Lower leg skin (tissue), 4 donors: Measurements from ENCODE around the gene SRD5A2. TPM values are rescaled to one million over a fixed set of nuclear protein-coding genes. Genes with fewer than 3 reads are reported as not detected.
"Not testable (repeated sequence)": the region's sequence is repeated elsewhere in the genome, so short reads cannot be mapped to it uniquely, and the experiment has no call there.

Source experiments
- DNase-seq, 2 donors: peaks; one replicate each; pipeline ENCODE4 v3.0.0-alpha.2; 2019; ENCODE audit warnings: low spot score in 2 of 2
- H3K4me3 ChIP-seq: fragments of 200-600 bp; sonication (generic); 2 replicates; pipeline ENCODE4 v1.5.1; 2017; ENCODE audit warnings: mild to moderate bottlenecking, low read depth; ENCODE audit not compliant: poor library complexity, severe bottlenecking
- POLR2A ChIP-seq, 2 donors: fragments of 450-650 bp; IDR thresholded peaks; one replicate each; pipeline ENCODE4 v1.6.1; 2016 to 2017; ENCODE audit warnings: antibody characterized with exemption in 2 of 2, mild to moderate bottlenecking in 1 of 2, moderate library complexity in 1 of 2
- WGBS, 2 donors: methylation state at CpG; one replicate each; pipeline ENCODE4 v1.1.5; 2018; 5-methylcytosine and 5-hydroxymethylcytosine counted together
- intact Hi-C: fragments of 100-400 bp; cut with DNase I; formaldehyde crosslinking; loops from one replicate; pipeline ENCODE4 v1.15.0; 2023; ENCODE audit warnings: low total_unique reads
- total RNA-seq, 4 donors: library from RNA; depleted of rRNA; stranded (reverse); fragments of >200 nt; gene quantifications; one replicate each; pipeline ENCODE4 v1.1.0, GENCODE V29; 2016
- TF ChIP-seq, protein P1 (sequence below), 3 donors: fragments of 450-650 bp; IDR thresholded peaks; one replicate each; pipeline ENCODE4 v1.5.1; 2016; ENCODE audit warnings: antibody characterized with exemption in 3 of 3, mild to moderate bottlenecking in 3 of 3, moderate library complexity in 2 of 3

The SRD5A2 gene
- total RNA-seq, 4 donors from 2014 or later: not detected

DNA sequence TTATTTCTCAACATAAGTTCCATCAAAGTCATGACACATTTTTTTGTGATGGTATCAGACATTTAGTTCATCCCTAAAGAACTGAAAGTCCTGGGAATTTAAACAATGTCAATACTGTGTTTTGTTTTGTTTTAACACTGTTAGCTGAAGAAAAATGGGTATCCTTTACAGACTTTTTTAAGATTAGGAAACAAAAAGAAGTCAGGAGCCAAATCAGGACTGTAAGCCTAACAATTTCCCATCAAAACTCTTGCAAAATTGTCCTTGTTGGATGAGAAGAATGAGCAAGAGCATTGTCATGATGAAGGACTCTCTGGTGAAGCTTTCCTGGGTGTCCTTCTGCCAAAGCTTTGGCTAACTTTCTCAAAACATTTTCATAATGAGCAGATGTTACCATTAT is 69.4 kb downstream of the SRD5A2 start:
- no peak for DNase-seq
- intact Hi-C loops: no loop called here
- H3K4me3 ChIP-seq: no peak overlapping the region
- TF ChIP-seq, protein P1, sequence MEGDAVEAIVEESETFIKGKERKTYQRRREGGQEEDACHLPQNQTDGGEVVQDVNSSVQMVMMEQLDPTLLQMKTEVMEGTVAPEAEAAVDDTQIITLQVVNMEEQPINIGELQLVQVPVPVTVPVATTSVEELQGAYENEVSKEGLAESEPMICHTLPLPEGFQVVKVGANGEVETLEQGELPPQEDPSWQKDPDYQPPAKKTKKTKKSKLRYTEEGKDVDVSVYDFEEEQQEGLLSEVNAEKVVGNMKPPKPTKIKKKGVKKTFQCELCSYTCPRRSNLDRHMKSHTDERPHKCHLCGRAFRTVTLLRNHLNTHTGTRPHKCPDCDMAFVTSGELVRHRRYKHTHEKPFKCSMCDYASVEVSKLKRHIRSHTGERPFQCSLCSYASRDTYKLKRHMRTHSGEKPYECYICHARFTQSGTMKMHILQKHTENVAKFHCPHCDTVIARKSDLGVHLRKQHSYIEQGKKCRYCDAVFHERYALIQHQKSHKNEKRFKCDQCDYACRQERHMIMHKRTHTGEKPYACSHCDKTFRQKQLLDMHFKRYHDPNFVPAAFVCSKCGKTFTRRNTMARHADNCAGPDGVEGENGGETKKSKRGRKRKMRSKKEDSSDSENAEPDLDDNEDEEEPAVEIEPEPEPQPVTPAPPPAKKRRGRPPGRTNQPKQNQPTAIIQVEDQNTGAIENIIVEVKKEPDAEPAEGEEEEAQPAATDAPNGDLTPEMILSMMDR (IDR thresholded peaks at IDR 0.05): no peak
- no peak for TF ChIP-seq POLR2A (IDR thresholded peaks at IDR 0.05)

DNA sequence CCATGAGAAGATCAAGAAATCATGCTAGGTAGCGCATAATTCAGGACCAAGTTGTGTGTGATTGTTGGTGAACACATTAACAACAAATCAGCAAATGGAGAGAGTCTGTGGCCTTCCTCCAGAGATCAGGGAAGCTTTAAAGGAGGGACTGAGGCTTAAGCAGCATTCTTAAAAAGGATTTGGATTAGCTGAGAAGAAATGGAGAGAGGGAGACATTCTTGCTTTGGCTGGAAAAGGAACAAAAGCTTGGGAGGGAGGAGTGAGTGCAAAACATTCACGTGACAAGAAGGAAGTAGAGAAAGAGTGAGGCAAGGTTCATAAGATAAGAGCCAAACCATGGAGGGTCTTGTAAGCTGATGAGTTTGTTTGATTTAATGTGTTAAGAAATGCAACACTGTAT is 75.6 kb downstream of the SRD5A2 start:
- no peak for DNase-seq
- intact Hi-C loops: no loop called here
- TF ChIP-seq, protein P1 (IDR thresholded peaks at IDR 0.05): no peak
- no peak for TF ChIP-seq POLR2A (IDR thresholded peaks at IDR 0.05)
- no peak overlapping the region for H3K4me3 ChIP-seq
- 84 to 85% methylated on average over 2 of the region's 2 CpGs for WGBS, 2 donors

DNA sequence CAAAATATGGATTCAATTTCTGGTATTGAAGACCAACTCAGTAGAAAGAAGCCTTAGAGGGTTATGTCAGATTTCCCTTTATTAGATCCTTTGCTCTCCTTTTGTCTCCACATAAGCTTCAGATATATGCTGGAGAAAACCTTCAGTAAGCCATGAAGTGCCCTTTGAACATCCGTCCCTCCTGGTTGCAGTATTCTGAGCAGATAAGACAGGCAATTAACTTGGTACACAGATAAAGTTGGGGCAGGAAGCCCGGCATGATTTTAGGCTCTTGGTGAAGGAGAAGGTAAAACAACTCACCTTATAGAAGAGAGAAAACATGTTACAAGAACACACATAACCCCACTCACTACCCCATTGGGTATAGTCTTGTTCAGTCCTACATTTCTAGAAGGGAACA is 76.4 kb downstream of the SRD5A2 start:
- DNase-seq: no peak
- no peak overlapping the region for H3K4me3 ChIP-seq
- intact Hi-C loops: no loop called here
- WGBS, 2 donors: 82 to 86% methylated on average over 2 of the region's 2 CpGs
- TF ChIP-seq POLR2A (IDR thresholded peaks at IDR 0.05): no peak
- TF ChIP-seq, protein P1 (IDR thresholded peaks at IDR 0.05): no peak

DNA sequence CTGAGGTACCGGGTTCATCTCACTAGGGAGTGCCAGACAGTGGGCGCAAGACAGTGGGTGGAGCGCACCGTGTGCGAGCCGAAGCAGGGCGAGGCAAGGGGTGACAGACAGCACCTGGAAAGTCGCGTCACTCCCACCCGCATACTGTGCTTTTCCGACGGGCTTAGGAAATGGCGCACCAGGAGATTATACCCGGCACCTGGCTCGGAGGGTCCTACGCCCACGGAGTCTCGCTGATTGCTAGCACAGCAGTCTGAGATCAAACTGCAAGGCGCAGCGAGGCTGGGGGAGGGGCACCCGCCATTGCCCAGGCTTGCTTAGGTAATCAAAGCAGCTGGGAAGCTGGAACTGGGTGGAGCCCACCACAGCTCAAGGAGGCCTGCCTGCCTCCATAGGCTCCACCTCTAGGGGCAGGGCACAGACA is 84.3 kb downstream of the SRD5A2 start:
- H3K4me3 ChIP-seq, DNase-seq, intact Hi-C loops: not testable (repeated sequence)
- WGBS, 2 donors: 83 to 88% methylated on average over 21 of the region's 21 CpGs

DNA sequence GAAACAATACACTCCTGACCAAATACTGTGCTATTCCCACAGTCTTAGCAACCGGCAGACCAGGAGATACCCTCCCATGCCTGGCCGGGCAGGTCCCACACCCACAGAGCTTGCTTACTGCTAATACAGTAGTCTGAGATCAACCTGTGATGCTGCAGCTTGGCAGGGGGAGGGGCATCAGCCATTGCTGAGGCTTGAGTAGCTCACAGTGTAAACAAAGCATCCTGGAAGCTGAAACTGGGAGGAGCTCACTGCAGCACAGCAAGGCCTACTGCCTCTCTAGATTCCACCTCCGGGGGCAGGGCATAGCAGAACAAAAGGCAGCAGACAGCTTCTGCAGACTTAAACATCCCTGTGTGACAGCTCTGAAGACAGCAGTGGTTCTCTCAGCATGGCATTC is 91.4 kb downstream of the SRD5A2 start:
- intact Hi-C loops, H3K4me3 ChIP-seq, DNase-seq: not testable (repeated sequence)
- WGBS, 2 donors: 52 to 72% methylated on average over 3 of the region's 3 CpGs

DNA sequence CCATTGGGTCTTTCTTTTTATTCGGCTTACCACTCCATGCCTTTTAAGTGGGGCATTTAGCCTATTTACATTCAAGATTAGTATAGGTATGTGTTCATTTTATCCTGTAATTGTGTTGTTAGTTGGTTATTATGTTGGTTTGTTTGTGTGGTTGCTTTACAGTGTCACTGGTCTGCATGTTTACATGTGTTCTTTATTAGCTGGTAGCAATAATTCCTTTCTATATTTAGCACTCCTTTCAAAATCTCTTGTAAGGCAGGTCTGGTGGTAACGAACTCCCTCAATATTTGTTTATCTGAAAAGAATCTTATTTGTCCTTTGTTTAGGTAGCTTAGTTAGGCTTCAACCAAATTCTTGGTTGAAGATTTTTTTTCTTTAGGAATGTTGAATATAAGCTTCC is 97.5 kb downstream of the SRD5A2 start:
- TF ChIP-seq POLR2A (IDR thresholded peaks at IDR 0.05): no peak
- TF ChIP-seq, protein P1 (IDR thresholded peaks at IDR 0.05): no peak
- intact Hi-C loops: no loop called here
- WGBS, 2 donors: 69 to 77% methylated on average over 2 of the region's 2 CpGs
- H3K4me3 ChIP-seq: no peak overlapping the region
- DNase-seq: no peak

DNA sequence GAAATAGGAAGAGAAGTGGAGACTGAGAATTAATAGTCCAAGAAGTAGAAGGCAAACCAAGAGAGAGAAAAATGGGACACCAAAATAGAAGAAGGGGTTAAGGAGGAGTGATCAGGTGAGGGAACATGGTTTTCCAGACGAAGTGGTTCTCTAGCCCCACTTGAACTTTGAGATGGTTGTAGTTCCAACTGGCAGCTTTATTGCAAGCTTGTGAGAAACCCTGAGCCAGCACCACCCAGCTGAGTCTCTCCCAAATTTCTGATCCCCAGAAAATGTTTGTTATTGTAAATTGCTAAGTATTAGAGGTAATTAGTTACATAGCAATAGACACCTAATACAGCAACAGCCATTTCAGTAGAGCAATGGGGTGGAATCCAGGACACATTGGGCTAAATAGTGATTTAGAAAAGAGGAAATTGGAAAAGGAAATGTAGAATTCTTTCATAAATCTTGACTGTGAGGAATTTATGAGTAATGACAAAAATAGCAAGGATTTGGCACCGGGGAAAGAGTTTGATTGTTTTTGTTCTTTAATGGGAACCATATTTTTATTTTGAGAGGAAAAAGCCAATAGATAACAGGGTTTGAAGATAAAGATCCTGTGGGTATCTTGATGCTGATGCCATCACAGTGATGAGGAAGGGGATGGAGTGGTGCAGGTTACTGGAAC is 104.1 kb downstream of the SRD5A2 start:
- 20 to 24% methylated on average over 2 of the region's 2 CpGs for WGBS, 2 donors
- intact Hi-C loops: no loop called here
- DNase-seq: no peak
- TF ChIP-seq, protein P1 (IDR thresholded peaks at IDR 0.05): no peak
- TF ChIP-seq POLR2A (IDR thresholded peaks at IDR 0.05): no peak
- H3K4me3 ChIP-seq: no peak overlapping the region
